GM12878 (cell line): ENCODE results near the gene EEF2. TPM values are rescaled to one million over a fixed set of nuclear protein-coding genes. Genes with fewer than 3 reads are reported as not detected.

Experiments used
- BACH1 ChIP-seq: fragments of 450-650 bp; IDR thresholded peaks from 2 replicates; pipeline ENCODE4 v1.6.1; 2017; ENCODE audit warnings: mild to moderate bottlenecking, borderline replicate concordance
- EGR1 ChIP-seq, 2 experiments: IDR thresholded peaks; 1 replicate in 1 of 2; 2 replicates in 1 of 2; pipeline ENCODE4 v1.6.1; 2011 to 2012; ENCODE audit warnings: low read depth in 2 of 2, low read length in 2 of 2, borderline replicate concordance in 1 of 2, mild to moderate bottlenecking in 1 of 2, moderate library complexity in 1 of 2
- EP300 ChIP-seq, 2 experiments: fragments of 150-350 bp in 1 of 2; IDR thresholded peaks; 2 replicates each; pipeline ENCODE4 v1.6.1; 2011 to 2012; ENCODE audit warnings: low read depth in 2 of 2, low read length in 2 of 2, borderline replicate concordance in 1 of 2, improper control_type of control experiment in 1 of 2, inconsistent platforms in 1 of 2; ENCODE audit not compliant: control insufficient read depth in 1 of 2
- EZH2 ChIP-seq: IDR thresholded peaks from 2 replicates; pipeline ENCODE4 v1.6.1; 2012; ENCODE audit warnings: low read depth, mild to moderate bottlenecking, control low read depth, inconsistent platforms, low read length, borderline replicate concordance; ENCODE audit not compliant: control insufficient read depth
- FOS ChIP-seq: IDR thresholded peaks from 3 replicates; pipeline ENCODE4 v1.6.1; 2011; ENCODE audit warnings: borderline replicate concordance; ENCODE audit not compliant: insufficient read length; ENCODE audit errors: extremely low read depth
- GABPA ChIP-seq: IDR thresholded peaks from 2 replicates; pipeline ENCODE4 v1.6.1; 2014; ENCODE audit warnings: antibody characterized with exemption, low read depth, mild to moderate bottlenecking, inconsistent platforms
- GATAD2B ChIP-seq: fragments of 450-650 bp; conservative IDR thresholded peaks from 2 replicates; pipeline ENCODE4 v1.6.1; 2017; ENCODE audit warnings: low read depth, mild to moderate bottlenecking, moderate library complexity
- HDAC6 ChIP-seq: fragments of 200-600 bp; sonication (generic); IDR thresholded peaks from one replicate; pipeline ENCODE4 v1.8.0; 2017; ENCODE audit warnings: antibody characterized with exemption; ENCODE audit not compliant: unreplicated experiment
- HDGF ChIP-seq: fragments of 450-650 bp; IDR thresholded peaks from 2 replicates; pipeline ENCODE4 v1.6.1; 2016; ENCODE audit warnings: antibody characterized with exemption
- NFXL1 ChIP-seq: fragments of 450-650 bp; IDR thresholded peaks from 2 replicates; pipeline ENCODE4 v1.6.1; 2017; ENCODE audit warnings: antibody characterized with exemption, mild to moderate bottlenecking, borderline replicate concordance
- SRF ChIP-seq, 2 experiments: IDR thresholded peaks; 2 replicates each; pipeline ENCODE4 v1.6.1; 2011; ENCODE audit warnings: low read depth in 2 of 2, low read length in 2 of 2, mild to moderate bottlenecking in 1 of 2, moderate library complexity in 1 of 2
- TCF3 ChIP-seq: IDR thresholded peaks from 2 replicates; pipeline ENCODE4 v1.6.1; 2012; ENCODE audit warnings: low read depth, mild to moderate bottlenecking, low read length, borderline replicate concordance; ENCODE audit not compliant: insufficient read depth
- ZBED1 ChIP-seq: IDR thresholded peaks from 2 replicates; pipeline ENCODE4 v1.6.1; 2016; ENCODE audit warnings: borderline replicate concordance
- ZNF687 ChIP-seq: fragments of 450-650 bp; IDR thresholded peaks from 2 replicates; pipeline ENCODE4 v1.6.1; 2017; ENCODE audit warnings: mild to moderate bottlenecking, moderate library complexity
- polyA plus RNA-seq, 11 experiments: library from polyadenylated mRNA; depleted of rRNA in 4 of 11; unstranded in 6 of 11; stranded (reverse) in 5 of 11; fragments of >200 nt; fragmentation: Nextera tagmentation in 4 of 11; fragmentation: Illumina TruSeq in 1 of 11; extraction: Ambion mirVana in 4 of 11; extraction: Trizol in 1 of 11; gene quantifications; 1 replicate in 1 of 11; 2 replicates in 10 of 11; pipeline versions ENCODE4 v1.2.1 to v1.2.3, GENCODE V29; 2011 to 2016; ENCODE audit warnings: inconsistent platforms in 2 of 11, missing spikeins in 2 of 11, low read depth in 1 of 11
- total RNA-seq, 4 experiments: library from RNA; depleted of rRNA in 3 of 4; stranded (reverse); fragments of >200 nt in 3 of 4; fragmentation: Illumina TruSeq in 1 of 4; extraction: Trizol in 1 of 4; gene quantifications; 2 replicates each; pipeline versions ENCODE4 v1.2.1 to v1.2.3, GENCODE V29; 2013 to 2021
- TF ChIP-seq, protein P1 (sequence below): fragments of 450-650 bp; IDR thresholded peaks from 2 replicates; pipeline ENCODE4 v1.6.1; 2014; ENCODE audit warnings: mild to moderate bottlenecking
- TF ChIP-seq, protein P2 (sequence below): fragments of 450-650 bp; formaldehyde crosslinking; IDR thresholded peaks from 2 replicates; pipeline ENCODE4 v1.4.0; 2022; ENCODE audit warnings: mild to moderate bottlenecking, moderate library complexity
- TF ChIP-seq, protein P3 (sequence below): fragments of 150-350 bp; IDR thresholded peaks from 2 replicates; pipeline ENCODE4 v1.6.1; 2014; ENCODE audit warnings: mild to moderate bottlenecking, low read depth, low read length

Gene EEF2
- total and polyA plus RNA-seq, 10 of the 15 experiments (the other 5 are each of a cell fraction or from before 2014, with no cell fraction given), result 280 to 3,491 (median 1,305) TPM

GRCh38 chr19:4007021-4007835, 22.0 kb upstream of the EEF2 start, which contains the start of gene PIAS4 (continued):
- TF ChIP-seq ZNF687 (peak; percentile 38), TCF3 (peak; percentile 80; the same call in 1 of the 2 replicates), EZH2 (no peak), GATAD2B (peak; percentile 89), EP300 (IDR thresholded peaks at IDR 0.05; ENCODE audit: borderline replicate concordance in 1 of 2, control insufficient read depth in 1 of 2, low read depth in 2 of 2, low read length in 2 of 2) (0 out of 4 replicates have a peak, but pooled peaks of 1 of the 2 experiments have one; percentile 3), ZBED1 (no peak), BACH1 (peak; percentile 67), HDAC6 (no peak), GABPA (no peak), FOS (no peak), EGR1 (IDR thresholded peaks at IDR 0.05; ENCODE audit: borderline replicate concordance in 1 of 2, low read depth in 2 of 2, low read length in 2 of 2) (peak in 1 of 2 experiments; percentile 70; a peak in 2 of 3 replicates), HDGF (no peak), NFXL1 (no peak), SRF (IDR thresholded peaks at IDR 0.05; ENCODE audit: low read depth in 2 of 2, low read length in 2 of 2) (no peak)
- TF ChIP-seq, protein P1, sequence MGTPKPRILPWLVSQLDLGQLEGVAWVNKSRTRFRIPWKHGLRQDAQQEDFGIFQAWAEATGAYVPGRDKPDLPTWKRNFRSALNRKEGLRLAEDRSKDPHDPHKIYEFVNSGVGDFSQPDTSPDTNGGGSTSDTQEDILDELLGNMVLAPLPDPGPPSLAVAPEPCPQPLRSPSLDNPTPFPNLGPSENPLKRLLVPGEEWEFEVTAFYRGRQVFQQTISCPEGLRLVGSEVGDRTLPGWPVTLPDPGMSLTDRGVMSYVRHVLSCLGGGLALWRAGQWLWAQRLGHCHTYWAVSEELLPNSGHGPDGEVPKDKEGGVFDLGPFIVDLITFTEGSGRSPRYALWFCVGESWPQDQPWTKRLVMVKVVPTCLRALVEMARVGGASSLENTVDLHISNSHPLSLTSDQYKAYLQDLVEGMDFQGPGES, result peak; percentile 73
- TF ChIP-seq, protein P2, sequence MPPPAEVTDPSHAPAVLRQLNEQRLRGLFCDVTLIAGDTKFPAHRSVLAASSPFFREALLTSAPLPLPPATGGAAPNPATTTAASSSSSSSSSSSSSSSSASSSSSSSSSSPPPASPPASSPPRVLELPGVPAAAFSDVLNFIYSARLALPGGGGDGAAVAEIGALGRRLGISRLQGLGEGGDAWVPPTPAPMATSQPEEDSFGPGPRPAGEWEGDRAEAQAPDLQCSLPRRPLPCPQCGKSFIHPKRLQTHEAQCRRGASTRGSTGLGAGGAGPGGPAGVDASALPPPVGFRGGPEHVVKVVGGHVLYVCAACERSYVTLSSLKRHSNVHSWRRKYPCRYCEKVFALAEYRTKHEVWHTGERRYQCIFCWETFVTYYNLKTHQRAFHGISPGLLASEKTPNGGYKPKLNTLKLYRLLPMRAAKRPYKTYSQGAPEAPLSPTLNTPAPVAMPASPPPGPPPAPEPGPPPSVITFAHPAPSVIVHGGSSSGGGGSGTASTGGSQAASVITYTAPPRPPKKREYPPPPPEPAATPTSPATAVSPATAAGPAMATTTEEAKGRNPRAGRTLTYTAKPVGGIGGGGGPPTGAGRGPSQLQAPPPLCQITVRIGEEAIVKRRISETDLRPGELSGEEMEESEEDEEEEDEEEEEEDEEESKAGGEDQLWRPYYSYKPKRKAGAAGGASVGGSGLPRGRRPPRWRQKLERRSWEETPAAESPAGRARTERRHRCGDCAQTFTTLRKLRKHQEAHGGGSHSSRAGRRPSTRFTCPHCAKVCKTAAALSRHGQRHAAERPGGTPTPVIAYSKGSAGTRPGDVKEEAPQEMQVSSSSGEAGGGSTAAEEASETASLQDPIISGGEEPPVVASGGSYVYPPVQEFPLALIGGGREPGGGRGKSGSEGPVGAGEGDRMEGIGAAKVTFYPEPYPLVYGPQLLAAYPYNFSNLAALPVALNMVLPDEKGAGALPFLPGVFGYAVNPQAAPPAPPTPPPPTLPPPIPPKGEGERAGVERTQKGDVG (CRISPR knock-in tag), result peak; percentile 70; the same call in 1 of the 2 replicates
- TF ChIP-seq, protein P3, sequence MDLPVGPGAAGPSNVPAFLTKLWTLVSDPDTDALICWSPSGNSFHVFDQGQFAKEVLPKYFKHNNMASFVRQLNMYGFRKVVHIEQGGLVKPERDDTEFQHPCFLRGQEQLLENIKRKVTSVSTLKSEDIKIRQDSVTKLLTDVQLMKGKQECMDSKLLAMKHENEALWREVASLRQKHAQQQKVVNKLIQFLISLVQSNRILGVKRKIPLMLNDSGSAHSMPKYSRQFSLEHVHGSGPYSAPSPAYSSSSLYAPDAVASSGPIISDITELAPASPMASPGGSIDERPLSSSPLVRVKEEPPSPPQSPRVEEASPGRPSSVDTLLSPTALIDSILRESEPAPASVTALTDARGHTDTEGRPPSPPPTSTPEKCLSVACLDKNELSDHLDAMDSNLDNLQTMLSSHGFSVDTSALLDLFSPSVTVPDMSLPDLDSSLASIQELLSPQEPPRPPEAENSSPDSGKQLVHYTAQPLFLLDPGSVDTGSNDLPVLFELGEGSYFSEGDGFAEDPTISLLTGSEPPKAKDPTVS, result no peak
